ENCODE results near the gene DSEL.

- TF ChIP-seq, protein P1, sequence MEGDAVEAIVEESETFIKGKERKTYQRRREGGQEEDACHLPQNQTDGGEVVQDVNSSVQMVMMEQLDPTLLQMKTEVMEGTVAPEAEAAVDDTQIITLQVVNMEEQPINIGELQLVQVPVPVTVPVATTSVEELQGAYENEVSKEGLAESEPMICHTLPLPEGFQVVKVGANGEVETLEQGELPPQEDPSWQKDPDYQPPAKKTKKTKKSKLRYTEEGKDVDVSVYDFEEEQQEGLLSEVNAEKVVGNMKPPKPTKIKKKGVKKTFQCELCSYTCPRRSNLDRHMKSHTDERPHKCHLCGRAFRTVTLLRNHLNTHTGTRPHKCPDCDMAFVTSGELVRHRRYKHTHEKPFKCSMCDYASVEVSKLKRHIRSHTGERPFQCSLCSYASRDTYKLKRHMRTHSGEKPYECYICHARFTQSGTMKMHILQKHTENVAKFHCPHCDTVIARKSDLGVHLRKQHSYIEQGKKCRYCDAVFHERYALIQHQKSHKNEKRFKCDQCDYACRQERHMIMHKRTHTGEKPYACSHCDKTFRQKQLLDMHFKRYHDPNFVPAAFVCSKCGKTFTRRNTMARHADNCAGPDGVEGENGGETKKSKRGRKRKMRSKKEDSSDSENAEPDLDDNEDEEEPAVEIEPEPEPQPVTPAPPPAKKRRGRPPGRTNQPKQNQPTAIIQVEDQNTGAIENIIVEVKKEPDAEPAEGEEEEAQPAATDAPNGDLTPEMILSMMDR (conservative IDR thresholded peaks at IDR 0.05 in 1 of 2, IDR thresholded peaks at IDR 0.05 in 1 of 2; ENCODE audit: low read depth in 1 of 2, low read length in 2 of 2) = no peak
- TF ChIP-seq EZH2 (IDR thresholded peaks at IDR 0.05; ENCODE audit: low read length, missing control alignments) = no peak
These were observed 6.7 kb downstream of the DSEL start for GRCh38 chr18:67509741-67510391.

Data from fibroblast of lung (primary cell).